OCI-M2 (cell line): ENCODE measurements around the gene NPPC.

Source experiments
- DNase-seq: peaks from one replicate; lab custom pipeline; 2025; ENCODE audit not compliant: unreplicated experiment; lab: John Stamatoyannopoulos, UW

NPPC gene

GRCh38 chr2:231935815-231936214 is 9.6 kb upstream of the NPPC start:
- no peak for DNase-seq

- no peak for DNase-seq
Measured at GRCh38 chr2:231935207-231935524, 9.0 kb upstream of the NPPC start.

- no peak for DNase-seq
Measured at GRCh38 chr2:231934441-231935206, 8.4 kb upstream of the NPPC start.

- no peak for DNase-seq
Measured at GRCh38 chr2:231933916-231934401, 7.8 kb upstream of the NPPC start.

- DNase-seq, result no peak
Measured at GRCh38 chr2:231932985-231933915, 7.1 kb upstream of the NPPC start.

- no peak for DNase-seq
Measured at GRCh38 chr2:231932711-231932970, 6.4 kb upstream of the NPPC start.

- no peak for DNase-seq
Measured at GRCh38 chr2:231931481-231931915, 5.3 kb upstream of the NPPC start.

- no peak for DNase-seq
Measured at GRCh38 chr2:231930593-231931281, 4.5 kb upstream of the NPPC start.

- no peak for DNase-seq
Measured at GRCh38 chr2:231929961-231930592, 3.9 kb upstream of the NPPC start.

GRCh38 chr2:231928901-231929725 is 2.9 kb upstream of the NPPC start:
- DNase-seq, result no peak

- DNase-seq, result no peak
Measured at GRCh38 chr2:231928481-231928880, 2.3 kb upstream of the NPPC start.

- no peak for DNase-seq
Measured at GRCh38 chr2:231927566-231927890, 1.3 kb upstream of the NPPC start.

- no peak for DNase-seq
Measured at GRCh38 chr2:231926761-231927565, 767 bp upstream of the NPPC start.

GRCh38 chr2:231925303-231926179 is 655 bp downstream of the NPPC start:
- peak; percentile 20 for DNase-seq

GRCh38 chr2:231924889-231925275 is 1.3 kb downstream of the NPPC start:
- DNase-seq, result no peak

GRCh38 chr2:231923951-231924888 is 2.0 kb downstream of the NPPC start:
- no peak for DNase-seq

GRCh38 chr2:231923010-231923344 is 3.2 kb downstream of the NPPC start:
- DNase-seq, result no peak
